Esophagus (tissue), 2 donors: Measurements from ENCODE around the gene KIF19. TPM values are rescaled to one million over a fixed set of nuclear protein-coding genes. Genes with fewer than 3 reads are reported as not detected.

Experiments used
- H3K27ac ChIP-seq, 2 donors: one replicate each; pipeline ENCODE4 v1.5.1; 2013; ENCODE audit warnings: low read depth in 2 of 2, mild to moderate bottlenecking in 2 of 2, inconsistent platforms in 1 of 2, low read length in 1 of 2, moderate library complexity in 1 of 2
- H3K27me3 ChIP-seq, 2 donors: one replicate each; pipeline ENCODE4 v1.6.1; 2013; ENCODE audit warnings: low read length in 2 of 2, control low read depth in 1 of 2, mild to moderate bottlenecking in 1 of 2; ENCODE audit not compliant: insufficient read depth in 2 of 2, control insufficient read depth in 1 of 2
- H3K36me3 ChIP-seq, 2 donors: one replicate each; pipeline ENCODE4 v1.6.1; 2013; ENCODE audit warnings: low read length in 1 of 2; ENCODE audit not compliant: control insufficient read depth in 2 of 2, insufficient read depth in 2 of 2
- H3K4me1 ChIP-seq, 2 donors: one replicate each; pipeline ENCODE4 v1.6.1; 2013; ENCODE audit warnings: low read length in 1 of 2; ENCODE audit not compliant: control insufficient read depth in 2 of 2, insufficient read depth in 2 of 2
- H3K4me3 ChIP-seq, 2 donors: one replicate each; pipeline ENCODE4 v1.5.1; 2013; ENCODE audit warnings: low read length in 2 of 2, mild to moderate bottlenecking in 2 of 2, low read depth in 1 of 2, moderate library complexity in 1 of 2
- H3K9me3 ChIP-seq, 2 donors: one replicate each; pipeline ENCODE4 v1.6.1; 2013; ENCODE audit warnings: mild to moderate bottlenecking in 2 of 2, low read depth in 1 of 2, low read length in 1 of 2, moderate library complexity in 1 of 2; ENCODE audit not compliant: control insufficient read depth in 2 of 2, insufficient read depth in 1 of 2
- WGBS, 2 donors: extraction: QIAGEN DNeasy Blood & Tissue Kit; methylation state at CpG; one replicate each; pipeline ENCODE4 v1.1.7; 2013; 5-methylcytosine and 5-hydroxymethylcytosine counted together
- polyA plus RNA-seq, 2 donors: library from polyadenylated mRNA; stranded (reverse); fragments of 200-250 nt; gene quantifications; one replicate each; pipeline ENCODE4 v1.2.3, GENCODE V29; 2013
- donor health status: healthy with polysubstance abuse.
- donor health status: Bipolar disorder and iron deficiency.

KIF19 gene
- polyA plus RNA-seq, 2 donors = 0.43 to 0.47 TPM

DNA sequence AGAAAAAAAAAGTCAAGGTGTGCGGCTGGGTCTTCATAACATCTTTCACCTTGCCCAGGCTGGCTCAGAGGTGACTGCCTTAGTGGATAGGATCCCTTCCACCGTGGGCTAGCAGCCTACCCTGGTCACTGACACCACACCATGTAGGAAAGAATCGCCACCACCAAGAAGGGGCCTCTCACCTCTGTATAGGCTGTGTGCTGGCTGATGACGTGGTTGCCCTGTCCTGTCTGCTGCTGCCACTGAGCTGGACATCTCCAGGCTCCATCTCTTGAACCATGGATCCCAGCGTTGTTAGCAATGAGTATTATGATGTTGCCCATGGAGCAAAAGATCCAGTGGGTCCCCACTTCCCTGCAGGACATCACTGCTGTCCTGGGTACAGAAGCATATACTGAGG lies 41.2 kb downstream of the KIF19 start, which contains the start of gene GPR142:
GPR142 (plus strand) TSS at position 301 of the 400 bp plus-strand sequence. CDS start 2,035 bp downstream, outside the sequence.
- no peak within 1 kb of the TSS for H3K4me3 ChIP-seq
- no peaks in the 10 kb centered on the region for H3K36me3 ChIP-seq
- no peaks in the 10 kb centered on the region for H3K9me3 ChIP-seq
- no peaks in the 10 kb centered on the region for H3K4me1 ChIP-seq
- peaks cover 0 to 7% of the 10 kb centered on the region in 2 donors for H3K27me3 ChIP-seq
- H3K27ac ChIP-seq = no peak within 1 kb of the TSS
- WGBS, 2 donors = 83 to 84% methylated on average over 5 of the region's 5 CpGs

GRCh38 chr17:74368341-74369081 lies 42.5 kb downstream of the KIF19 start:
- Histone ChIP-seq H3K27me3 (peaks cover 0 to 7% of the 10 kb centered on the region in 2 donors), H3K36me3 (no peaks in the 10 kb centered on the region), H3K4me3 (no peak overlapping the region), H3K9me3 (no peaks in the 10 kb centered on the region), H3K27ac (no peak overlapping the region), H3K4me1 (no peaks in the 10 kb centered on the region)
- WGBS, 2 donors = 13 to 25% methylated on average over 14 of the region's 14 CpGs

GRCh38 chr17:74369221-74369620 lies 43.2 kb downstream of the KIF19 start:
- H3K27ac ChIP-seq = no peak overlapping the region
- no peak overlapping the region for H3K4me3 ChIP-seq
- H3K4me1 ChIP-seq = no peaks in the 10 kb centered on the region
- H3K27me3 ChIP-seq = peaks cover 0 to 5% of the 10 kb centered on the region in 2 donors
- no peaks in the 10 kb centered on the region for H3K9me3 ChIP-seq
- no peaks in the 10 kb centered on the region for H3K36me3 ChIP-seq
- 40 to 50% methylated on average over 10 of the region's 10 CpGs for WGBS, 2 donors

DNA sequence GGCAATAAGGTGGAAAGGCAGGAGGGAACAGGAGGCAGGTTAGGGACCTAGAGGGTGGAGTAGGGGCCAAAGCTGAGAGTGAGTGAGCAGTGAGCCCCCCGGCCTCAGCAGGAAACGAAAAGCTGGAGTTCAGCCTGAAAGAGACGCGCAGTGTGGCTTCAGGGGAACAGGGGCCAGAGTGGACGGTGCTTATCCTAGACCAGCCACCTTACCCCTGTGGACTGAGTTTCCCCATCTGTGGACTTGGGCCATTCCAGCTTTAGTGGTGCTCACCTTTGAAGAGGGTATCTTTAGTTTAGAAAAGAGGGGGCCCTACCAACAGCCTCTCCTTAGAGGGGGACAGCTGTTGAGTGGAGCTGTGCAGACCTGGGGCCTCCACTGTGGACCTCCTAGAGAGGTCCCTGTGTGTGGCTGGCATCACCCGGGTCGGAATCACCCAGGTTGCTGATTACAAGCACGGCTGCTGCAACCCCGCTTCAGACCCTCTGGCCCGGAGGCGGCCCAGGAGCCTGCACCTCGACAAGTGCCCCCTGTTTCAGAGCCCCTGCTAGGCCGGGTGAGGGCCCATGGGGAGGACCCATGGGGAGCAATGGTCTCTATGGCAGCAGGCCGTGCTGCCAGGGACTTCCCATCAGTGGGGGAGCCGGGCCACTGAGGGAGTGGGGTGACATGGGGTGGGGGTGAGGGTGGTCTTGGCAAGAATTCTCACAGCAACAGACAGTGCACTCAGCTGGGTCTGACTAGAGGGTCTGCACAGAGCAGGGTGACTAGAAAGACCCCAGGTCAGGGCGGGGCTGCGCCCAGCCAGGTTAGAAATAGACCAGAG lies 43.9 kb downstream of the KIF19 start:
- H3K4me1 ChIP-seq = no peaks in the 10 kb centered on the region
- H3K9me3 ChIP-seq = no peaks in the 10 kb centered on the region
- H3K27me3 ChIP-seq = peaks cover 0 to 5% of the 10 kb centered on the region in 2 donors
- H3K4me3 ChIP-seq = no peak overlapping the region
- no peaks in the 10 kb centered on the region for H3K36me3 ChIP-seq
- 84 to 86% methylated on average over 17 of the region's 17 CpGs for WGBS, 2 donors
- H3K27ac ChIP-seq = no peak overlapping the region

DNA sequence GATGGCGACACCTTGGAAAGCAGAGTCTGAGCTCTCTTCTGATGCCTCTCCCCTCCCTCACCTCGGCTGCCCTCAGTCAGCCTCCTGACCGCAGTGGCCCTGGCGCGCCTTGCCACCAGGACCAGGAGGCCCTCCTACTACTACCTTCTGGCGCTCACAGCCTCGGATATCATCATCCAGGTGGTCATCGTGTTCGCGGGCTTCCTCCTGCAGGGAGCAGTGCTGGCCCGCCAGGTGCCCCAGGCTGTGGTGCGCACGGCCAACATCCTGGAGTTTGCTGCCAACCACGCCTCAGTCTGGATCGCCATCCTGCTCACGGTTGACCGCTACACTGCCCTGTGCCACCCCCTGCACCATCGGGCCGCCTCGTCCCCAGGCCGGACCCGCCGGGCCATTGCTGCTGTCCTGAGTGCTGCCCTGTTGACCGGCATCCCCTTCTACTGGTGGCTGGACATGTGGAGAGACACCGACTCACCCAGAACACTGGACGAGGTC lies 45.7 kb downstream of the KIF19 start:
- Histone ChIP-seq H3K4me1 (no peaks in the 10 kb centered on the region), H3K36me3 (no peaks in the 10 kb centered on the region), H3K27ac (no peak overlapping the region), H3K9me3 (no peaks in the 10 kb centered on the region), H3K4me3 (no peak overlapping the region), H3K27me3 (peaks cover 0 to 5% of the 10 kb centered on the region in 2 donors)
- 84 to 89% methylated on average over 23 to 26 of the region's 26 CpGs for WGBS, 2 donors

DNA sequence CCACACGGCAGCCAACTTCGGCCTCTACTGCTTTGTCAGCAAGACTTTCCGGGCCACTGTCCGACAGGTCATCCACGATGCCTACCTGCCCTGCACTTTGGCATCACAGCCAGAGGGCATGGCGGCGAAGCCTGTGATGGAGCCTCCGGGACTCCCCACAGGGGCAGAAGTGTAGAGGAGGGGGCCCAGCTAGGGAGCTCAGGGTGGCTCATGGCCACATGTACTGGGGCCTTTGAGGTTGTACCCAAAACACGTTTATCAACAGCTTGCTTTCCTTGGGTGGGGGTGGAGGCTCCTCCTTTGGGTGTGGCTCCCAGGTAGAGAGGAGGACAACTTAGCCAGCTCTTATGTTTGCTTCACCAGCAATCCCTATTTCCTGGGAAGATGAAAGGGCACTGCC lies 46.4 kb downstream of the KIF19 start:
- H3K4me1 ChIP-seq = no peaks in the 10 kb centered on the region
- peaks cover 0 to 5% of the 10 kb centered on the region in 2 donors for H3K27me3 ChIP-seq
- H3K36me3 ChIP-seq = no peaks in the 10 kb centered on the region
- no peaks in the 10 kb centered on the region for H3K9me3 ChIP-seq
- WGBS, 2 donors = 88 to 89% methylated on average over 9 of the region's 9 CpGs
- no peak overlapping the region for H3K4me3 ChIP-seq
- no peak overlapping the region for H3K27ac ChIP-seq

GRCh38 chr17:74373838-74374606 lies 48.0 kb downstream of the KIF19 start:
- WGBS, 2 donors = 77 to 78% methylated on average over 15 of the region's 15 CpGs
- Histone ChIP-seq H3K27me3 (peaks cover 0 to under 1% of the 10 kb centered on the region in 2 donors), H3K4me1 (no peaks in the 10 kb centered on the region), H3K27ac (no peak overlapping the region), H3K4me3 (no peak overlapping the region), H3K9me3 (no peaks in the 10 kb centered on the region), H3K36me3 (no peaks in the 10 kb centered on the region)

GRCh38 chr17:74374858-74375257 lies 48.8 kb downstream of the KIF19 start:
- H3K27ac ChIP-seq = no peak overlapping the region
- no peaks in the 10 kb centered on the region for H3K27me3 ChIP-seq
- H3K4me1 ChIP-seq = peaks cover 0 to 4% of the 10 kb centered on the region in 2 donors
- no peak overlapping the region for H3K4me3 ChIP-seq
- H3K36me3 ChIP-seq = no peaks in the 10 kb centered on the region
- H3K9me3 ChIP-seq = no peaks in the 10 kb centered on the region
- 80 to 83% methylated on average over 3 of the region's 3 CpGs for WGBS, 2 donors

DNA sequence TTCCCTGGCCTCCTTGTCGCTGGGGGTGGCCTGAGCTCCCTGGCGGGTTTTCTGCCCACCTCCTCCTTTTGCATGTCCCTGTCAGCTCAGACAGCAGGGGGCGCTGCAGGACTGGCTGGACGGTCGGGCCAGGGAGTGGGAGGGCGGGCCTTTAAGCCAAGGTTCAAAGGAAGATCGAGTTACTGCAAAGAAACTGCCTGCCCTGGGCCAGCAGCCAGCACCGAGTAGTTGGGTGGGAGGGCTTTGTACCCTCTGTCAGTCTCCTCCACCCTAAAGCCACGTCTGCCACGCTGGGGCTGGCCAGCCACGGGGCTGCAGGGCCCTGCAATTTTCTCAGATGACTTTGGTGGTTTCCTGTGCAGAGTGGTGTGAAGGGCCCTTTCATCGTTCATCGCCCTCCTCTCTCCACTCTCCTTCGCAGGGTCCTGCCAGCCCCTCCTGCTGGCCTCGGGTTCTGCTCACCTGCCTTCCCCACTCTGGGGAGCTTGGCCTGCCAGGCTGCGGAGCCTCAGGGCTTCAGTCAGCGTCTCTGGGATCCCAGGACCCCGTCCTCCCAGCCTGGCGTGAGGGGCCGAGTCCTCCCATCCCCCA lies 53.6 kb downstream of the KIF19 start:
- no peaks in the 10 kb centered on the region for H3K36me3 ChIP-seq
- H3K27ac ChIP-seq = no peak overlapping the region
- H3K4me3 ChIP-seq = no peak overlapping the region
- H3K27me3 ChIP-seq = no peaks in the 10 kb centered on the region
- H3K9me3 ChIP-seq = no peaks in the 10 kb centered on the region
- H3K4me1 ChIP-seq = peaks cover 4 to 9% of the 10 kb centered on the region in 2 donors
- 10 to 12% methylated on average over 20 of the region's 20 CpGs for WGBS, 2 donors
